ENCODE data around the gene LNPEP. TPM values are rescaled to one million over a fixed set of nuclear protein-coding genes. Genes with fewer than 3 reads are reported as not detected.
"Not testable (repeated sequence)": the region's sequence is repeated elsewhere in the genome, so short reads cannot be mapped to it uniquely, and the experiment has no call there.

LNPEP gene
- total RNA-seq, 6 experiments from 2014 or later = 20.2 to 23.9 (median 22.6) TPM

DNA sequence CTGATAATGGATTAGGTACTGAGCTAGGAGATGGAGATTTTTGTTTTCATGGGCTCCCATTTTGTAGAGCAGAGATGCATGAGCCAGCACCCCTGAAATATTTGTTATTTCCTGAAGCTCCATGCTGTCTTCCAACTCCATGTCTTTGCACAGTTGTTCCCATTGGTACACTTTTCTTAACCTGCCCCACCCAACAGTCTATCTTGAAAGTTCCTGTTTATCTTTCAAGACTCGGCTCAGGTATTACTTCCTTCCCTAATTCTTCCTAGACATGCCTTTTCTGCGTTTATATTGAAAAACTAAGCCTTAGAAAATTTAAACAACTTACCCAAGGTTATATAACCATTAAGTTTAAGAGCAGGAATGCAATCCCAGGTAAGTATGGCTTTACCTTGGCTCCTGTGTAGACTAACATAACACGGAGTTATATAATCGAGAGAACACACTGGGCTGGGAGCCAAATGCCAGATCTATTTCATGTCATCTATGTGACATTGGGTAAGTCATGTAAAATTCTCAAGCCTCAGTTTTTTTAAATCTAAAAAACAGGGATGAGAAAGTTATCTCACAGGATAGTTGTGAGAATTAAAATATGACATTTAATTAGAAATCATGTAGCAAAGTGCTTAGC lies 139.1 kb downstream of the LNPEP start:
- Mint-ChIP-seq H3K27me3 (ENCODE audit: insufficient read depth) (peaks cover 9% of the 10 kb centered on the region), H3K4me1 (ENCODE audit: low read depth) (peaks cover 16% of the 10 kb centered on the region), H3K27ac (no peak overlapping the region), H3K36me3 (ENCODE audit: low read depth) (no peaks in the 10 kb centered on the region), H3K4me3 (no peak overlapping the region), H3K9me3 (no peaks in the 10 kb centered on the region)
- no peak for DNase-seq
- TF ChIP-seq, protein P1, sequence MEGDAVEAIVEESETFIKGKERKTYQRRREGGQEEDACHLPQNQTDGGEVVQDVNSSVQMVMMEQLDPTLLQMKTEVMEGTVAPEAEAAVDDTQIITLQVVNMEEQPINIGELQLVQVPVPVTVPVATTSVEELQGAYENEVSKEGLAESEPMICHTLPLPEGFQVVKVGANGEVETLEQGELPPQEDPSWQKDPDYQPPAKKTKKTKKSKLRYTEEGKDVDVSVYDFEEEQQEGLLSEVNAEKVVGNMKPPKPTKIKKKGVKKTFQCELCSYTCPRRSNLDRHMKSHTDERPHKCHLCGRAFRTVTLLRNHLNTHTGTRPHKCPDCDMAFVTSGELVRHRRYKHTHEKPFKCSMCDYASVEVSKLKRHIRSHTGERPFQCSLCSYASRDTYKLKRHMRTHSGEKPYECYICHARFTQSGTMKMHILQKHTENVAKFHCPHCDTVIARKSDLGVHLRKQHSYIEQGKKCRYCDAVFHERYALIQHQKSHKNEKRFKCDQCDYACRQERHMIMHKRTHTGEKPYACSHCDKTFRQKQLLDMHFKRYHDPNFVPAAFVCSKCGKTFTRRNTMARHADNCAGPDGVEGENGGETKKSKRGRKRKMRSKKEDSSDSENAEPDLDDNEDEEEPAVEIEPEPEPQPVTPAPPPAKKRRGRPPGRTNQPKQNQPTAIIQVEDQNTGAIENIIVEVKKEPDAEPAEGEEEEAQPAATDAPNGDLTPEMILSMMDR (IDR thresholded peaks at IDR 0.05) = no peak

DNA sequence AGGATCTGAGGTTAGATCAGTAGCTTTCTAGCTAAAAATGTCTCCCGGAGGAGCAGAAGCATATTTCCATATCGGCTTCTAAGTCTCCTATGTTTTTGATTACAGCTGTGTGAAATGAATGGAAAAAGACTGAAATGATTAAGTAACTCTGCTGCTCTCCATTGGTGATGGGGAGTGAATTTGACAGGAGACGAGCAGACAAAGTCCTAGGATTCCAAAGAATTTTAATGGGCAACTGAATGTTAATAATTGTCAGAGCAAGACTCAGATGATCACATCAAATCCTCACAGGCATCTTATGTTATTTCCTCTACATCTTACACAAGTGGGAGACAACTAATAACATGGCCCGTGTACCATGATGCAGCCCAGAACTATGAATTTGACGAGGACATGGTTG lies 139.8 kb downstream of the LNPEP start:
- Mint-ChIP-seq H3K9me3 (no peaks in the 10 kb centered on the region), H3K27me3 (ENCODE audit: insufficient read depth) (peaks cover 10% of the 10 kb centered on the region), H3K4me1 (ENCODE audit: low read depth) (peaks cover 13% of the 10 kb centered on the region), H3K4me3 (no peak overlapping the region), H3K36me3 (ENCODE audit: low read depth) (no peaks in the 10 kb centered on the region), H3K27ac (no peak overlapping the region)
- DNase-seq = no peak
- TF ChIP-seq, protein P1 (IDR thresholded peaks at IDR 0.05) = no peak

DNA sequence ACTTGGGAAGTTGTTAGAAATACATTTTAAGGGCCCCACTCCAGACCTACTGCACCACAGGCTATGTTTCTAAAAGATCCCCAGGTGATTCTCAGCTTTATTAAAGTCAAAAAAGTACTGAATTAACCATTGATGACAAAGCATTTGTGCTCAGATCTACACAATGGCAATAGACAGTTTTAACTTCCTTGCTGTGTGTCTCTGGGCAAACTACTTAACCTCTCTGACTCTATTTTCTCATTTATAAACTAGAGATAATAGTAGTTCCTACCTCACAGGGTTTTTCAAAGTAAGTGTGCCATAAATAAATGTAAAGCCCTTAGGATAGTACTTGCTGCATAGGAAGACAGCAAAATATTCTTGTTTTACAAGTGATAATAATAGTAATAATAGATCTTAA lies 140.2 kb downstream of the LNPEP start:
- Mint-ChIP-seq H3K4me3 (no peak overlapping the region), H3K27ac (no peak overlapping the region), H3K27me3 (ENCODE audit: insufficient read depth) (peaks cover 14% of the 10 kb centered on the region), H3K9me3 (no peaks in the 10 kb centered on the region), H3K36me3 (ENCODE audit: low read depth) (no peaks in the 10 kb centered on the region), H3K4me1 (ENCODE audit: low read depth) (peaks cover 8% of the 10 kb centered on the region)
- no peak for DNase-seq
- TF ChIP-seq, protein P1 (IDR thresholded peaks at IDR 0.05) = no peak

DNA sequence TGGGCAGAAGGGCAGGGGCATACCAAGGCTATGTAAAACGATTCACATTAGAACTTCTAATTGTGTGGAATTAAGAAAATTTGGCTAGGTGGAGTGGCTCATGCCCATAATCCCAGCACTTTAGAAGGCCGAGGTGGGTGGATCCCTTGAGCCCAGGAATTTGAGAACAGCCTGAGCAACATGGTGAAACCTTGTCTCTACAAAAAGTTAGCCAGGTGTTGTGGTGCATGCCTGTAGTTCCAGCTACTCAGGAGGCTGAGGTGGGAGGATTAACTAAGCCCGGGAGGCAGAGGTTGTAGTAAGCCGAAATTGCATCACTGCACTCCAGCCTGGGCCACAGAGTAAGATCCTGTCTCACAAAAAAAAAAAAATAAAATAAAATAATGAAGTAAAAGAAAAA lies 141.4 kb downstream of the LNPEP start:
- peaks cover 15% of the 10 kb centered on the region for H3K27me3 Mint-ChIP-seq (ENCODE audit: insufficient read depth)
- DNase-seq = no peak
- H3K4me1 Mint-ChIP-seq (ENCODE audit: low read depth) = no peaks in the 10 kb centered on the region
- no peaks in the 10 kb centered on the region for H3K9me3 Mint-ChIP-seq
- no peak overlapping the region for H3K27ac Mint-ChIP-seq
- H3K4me3 Mint-ChIP-seq = no peak overlapping the region
- no peaks in the 10 kb centered on the region for H3K36me3 Mint-ChIP-seq (ENCODE audit: low read depth)
- TF ChIP-seq, protein P1 (IDR thresholded peaks at IDR 0.05) = no peak

DNA sequence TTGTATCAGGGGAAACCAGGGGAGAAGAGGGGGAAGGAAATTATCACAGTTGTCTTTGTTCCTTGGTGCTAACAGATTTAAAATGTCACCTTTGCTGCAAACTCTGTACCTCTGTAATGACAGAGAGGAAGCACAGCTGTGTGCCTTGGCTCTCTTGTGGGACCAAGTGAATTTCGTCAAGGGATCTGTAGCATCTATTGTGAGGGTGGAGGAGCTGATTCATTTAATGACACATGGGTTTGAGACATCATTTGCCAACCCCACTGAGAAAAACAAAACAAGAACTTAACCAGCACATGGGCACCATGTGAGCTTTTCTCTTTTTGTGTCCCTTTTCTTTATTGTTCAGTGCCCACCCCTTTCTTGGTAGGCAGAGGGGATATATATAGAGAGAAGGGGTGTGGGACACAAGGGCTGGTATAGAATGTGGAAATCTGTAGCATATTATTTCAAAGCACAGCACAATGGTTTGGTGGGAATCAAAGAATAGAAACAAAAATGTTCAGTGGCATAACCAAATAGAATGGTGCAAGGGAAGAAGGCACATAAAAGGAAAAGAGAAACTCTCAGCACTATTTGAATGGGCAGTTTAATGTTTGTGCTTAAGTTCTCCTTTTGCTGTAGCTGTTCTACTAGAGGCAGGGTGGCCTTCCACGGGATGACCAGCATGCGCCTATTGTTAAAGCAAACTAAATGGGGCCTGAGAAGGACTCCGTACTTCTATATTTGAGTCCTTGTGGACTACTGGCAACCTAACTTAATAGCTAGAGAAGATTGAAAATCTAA lies 143.3 kb downstream of the LNPEP start:
- Mint-ChIP-seq H3K9me3 (peaks cover 3% of the 10 kb centered on the region; the same call in 1 of the 2 replicates), H3K27me3 (ENCODE audit: insufficient read depth) (peaks cover 23% of the 10 kb centered on the region), H3K4me1 (ENCODE audit: low read depth) (no peaks in the 10 kb centered on the region), H3K27ac (no peak overlapping the region), H3K4me3 (no peak overlapping the region), H3K36me3 (ENCODE audit: low read depth) (no peaks in the 10 kb centered on the region)
- TF ChIP-seq, protein P1 (IDR thresholded peaks at IDR 0.05) = no peak
- DNase-seq = no peak

DNA sequence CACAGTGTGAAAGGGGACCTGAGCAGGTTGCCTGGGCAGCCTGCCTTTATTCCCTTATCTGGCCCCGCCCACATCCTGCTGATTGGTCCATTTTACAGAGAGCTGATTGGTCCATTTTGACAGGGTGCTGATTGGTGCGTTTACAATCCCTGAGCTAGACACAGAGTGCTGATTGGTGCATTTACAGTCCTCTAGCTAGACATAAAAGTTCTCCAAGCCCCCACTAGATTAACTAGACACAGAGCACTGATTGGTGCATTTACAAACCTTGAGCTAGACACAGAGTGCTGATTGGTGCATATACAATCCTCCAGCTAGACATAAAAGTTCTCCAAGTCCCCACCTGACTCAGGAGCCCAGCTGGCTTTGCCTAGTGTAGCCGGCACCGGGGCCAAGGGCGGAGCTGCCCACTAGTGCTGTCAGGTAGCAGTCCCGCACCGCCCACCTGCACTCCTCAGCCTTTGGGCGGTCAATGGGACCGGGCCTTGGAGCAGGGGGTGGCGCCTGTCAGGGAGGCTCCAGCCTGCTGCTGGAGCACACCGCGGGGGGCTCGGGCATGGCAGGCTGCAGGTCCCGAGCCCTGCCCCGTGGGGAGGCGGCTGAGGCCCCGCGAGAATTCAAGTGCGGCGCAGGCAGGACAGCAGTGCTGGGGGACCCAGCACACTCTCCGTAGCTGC lies 149.0 kb downstream of the LNPEP start:
- not testable (repeated sequence) for H3K27ac Mint-ChIP-seq; H3K4me1 Mint-ChIP-seq (ENCODE audit: low read depth); DNase-seq; H3K36me3 Mint-ChIP-seq (ENCODE audit: low read depth); H3K4me3 Mint-ChIP-seq
- H3K27me3 Mint-ChIP-seq (ENCODE audit: insufficient read depth) = peaks cover 31% of the 10 kb centered on the region
- H3K9me3 Mint-ChIP-seq = peaks cover 11% of the 10 kb centered on the region

Data from HFFc6 (cell line).